Measurements from ENCODE around the gene DUOX2.

Gene DUOX2

DNA sequence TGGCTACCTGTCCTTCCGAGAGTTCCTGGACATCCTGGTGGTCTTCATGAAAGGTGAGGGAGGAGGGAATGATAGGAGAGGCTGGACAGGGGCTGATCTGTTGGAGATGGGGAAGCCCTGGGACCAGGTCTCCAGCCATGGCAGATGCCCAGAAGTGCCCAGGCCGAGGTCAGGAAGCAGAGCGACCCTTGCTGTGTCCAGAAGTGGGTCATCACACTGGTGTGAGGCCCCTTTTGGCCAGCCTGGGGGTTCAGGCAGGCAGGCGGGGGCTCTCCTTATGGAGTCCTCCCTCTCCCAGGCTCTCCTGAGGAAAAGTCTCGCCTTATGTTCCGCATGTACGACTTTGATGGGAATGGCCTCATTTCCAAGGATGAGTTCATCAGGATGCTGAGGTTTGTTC, 33.6 kb upstream of the DUOX2 start:
- H3K4me3 ChIP-seq (ENCODE audit: low read length), result no peak overlapping the region
- no peak for DNase-seq (ENCODE audit: low read depth)
- TF ChIP-seq, protein P1, sequence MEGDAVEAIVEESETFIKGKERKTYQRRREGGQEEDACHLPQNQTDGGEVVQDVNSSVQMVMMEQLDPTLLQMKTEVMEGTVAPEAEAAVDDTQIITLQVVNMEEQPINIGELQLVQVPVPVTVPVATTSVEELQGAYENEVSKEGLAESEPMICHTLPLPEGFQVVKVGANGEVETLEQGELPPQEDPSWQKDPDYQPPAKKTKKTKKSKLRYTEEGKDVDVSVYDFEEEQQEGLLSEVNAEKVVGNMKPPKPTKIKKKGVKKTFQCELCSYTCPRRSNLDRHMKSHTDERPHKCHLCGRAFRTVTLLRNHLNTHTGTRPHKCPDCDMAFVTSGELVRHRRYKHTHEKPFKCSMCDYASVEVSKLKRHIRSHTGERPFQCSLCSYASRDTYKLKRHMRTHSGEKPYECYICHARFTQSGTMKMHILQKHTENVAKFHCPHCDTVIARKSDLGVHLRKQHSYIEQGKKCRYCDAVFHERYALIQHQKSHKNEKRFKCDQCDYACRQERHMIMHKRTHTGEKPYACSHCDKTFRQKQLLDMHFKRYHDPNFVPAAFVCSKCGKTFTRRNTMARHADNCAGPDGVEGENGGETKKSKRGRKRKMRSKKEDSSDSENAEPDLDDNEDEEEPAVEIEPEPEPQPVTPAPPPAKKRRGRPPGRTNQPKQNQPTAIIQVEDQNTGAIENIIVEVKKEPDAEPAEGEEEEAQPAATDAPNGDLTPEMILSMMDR (IDR thresholded peaks at IDR 0.05; ENCODE audit: insufficient read depth, low read depth, low read length, missing control alignments), result no peak

DNA sequence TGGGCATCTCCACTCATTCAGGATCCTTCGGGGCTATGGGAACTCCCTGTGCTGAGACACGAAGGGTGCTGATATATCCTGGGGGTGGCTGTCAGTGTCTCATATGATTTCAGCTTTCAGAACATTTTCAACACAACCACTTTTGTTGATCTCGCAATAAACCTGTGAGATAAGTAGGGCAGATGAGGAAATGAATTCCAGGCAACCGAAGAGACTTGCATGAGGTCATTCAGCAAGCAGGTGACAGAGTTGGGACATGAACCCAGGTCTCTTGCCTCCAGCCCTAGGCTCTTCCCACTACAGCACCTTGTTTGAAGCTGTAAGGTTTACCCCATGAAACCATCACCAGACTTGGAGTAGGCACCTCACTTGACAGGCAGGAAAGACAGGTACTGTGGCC, 32.4 kb upstream of the DUOX2 start:
- H3K4me3 ChIP-seq (ENCODE audit: low read length), result no peak overlapping the region
- TF ChIP-seq, protein P1 (IDR thresholded peaks at IDR 0.05; ENCODE audit: insufficient read depth, low read depth, low read length, missing control alignments), result no peak
- peak; percentile 79 for DNase-seq (ENCODE audit: low read depth)

GRCh38 chr15:45144775-45145174, 30.8 kb upstream of the DUOX2 start:
- TF ChIP-seq, protein P1 (IDR thresholded peaks at IDR 0.05; ENCODE audit: insufficient read depth, low read depth, low read length, missing control alignments), result no peak
- H3K4me3 ChIP-seq (ENCODE audit: low read length), result no peak overlapping the region
- no peak for DNase-seq (ENCODE audit: low read depth)

- TF ChIP-seq, protein P1 (IDR thresholded peaks at IDR 0.05; ENCODE audit: insufficient read depth, low read depth, low read length, missing control alignments), result no peak
- no peak for DNase-seq (ENCODE audit: low read depth)
- no peak overlapping the region for H3K4me3 ChIP-seq (ENCODE audit: low read length)
Observed at GRCh38 chr15:45143946-45144345, 30.0 kb upstream of the DUOX2 start.

DNA sequence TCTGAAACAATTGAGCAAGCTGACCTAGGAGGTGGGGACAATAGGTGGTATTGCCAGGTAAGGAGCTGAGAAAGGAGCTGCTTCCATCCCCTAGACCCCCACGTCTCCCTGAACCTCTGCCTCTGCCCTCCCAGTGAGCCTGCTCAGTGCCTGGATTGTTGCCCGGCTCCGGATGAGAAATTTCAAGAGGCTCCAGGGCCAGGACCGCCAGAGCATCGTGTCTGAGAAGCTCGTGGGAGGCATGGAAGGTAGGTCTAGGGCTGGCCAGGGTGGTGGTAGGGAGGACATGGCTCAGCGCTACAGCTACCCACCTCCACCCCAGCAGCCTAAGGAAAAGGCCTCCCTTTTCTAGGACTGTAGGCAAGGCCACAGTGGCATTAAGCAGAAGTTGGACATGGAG, 29.1 kb upstream of the DUOX2 start:
- no peak for DNase-seq (ENCODE audit: low read depth)
- H3K4me3 ChIP-seq (ENCODE audit: low read length), result no peak overlapping the region
- TF ChIP-seq, protein P1 (IDR thresholded peaks at IDR 0.05; ENCODE audit: insufficient read depth, low read depth, low read length, missing control alignments), result no peak

DNA sequence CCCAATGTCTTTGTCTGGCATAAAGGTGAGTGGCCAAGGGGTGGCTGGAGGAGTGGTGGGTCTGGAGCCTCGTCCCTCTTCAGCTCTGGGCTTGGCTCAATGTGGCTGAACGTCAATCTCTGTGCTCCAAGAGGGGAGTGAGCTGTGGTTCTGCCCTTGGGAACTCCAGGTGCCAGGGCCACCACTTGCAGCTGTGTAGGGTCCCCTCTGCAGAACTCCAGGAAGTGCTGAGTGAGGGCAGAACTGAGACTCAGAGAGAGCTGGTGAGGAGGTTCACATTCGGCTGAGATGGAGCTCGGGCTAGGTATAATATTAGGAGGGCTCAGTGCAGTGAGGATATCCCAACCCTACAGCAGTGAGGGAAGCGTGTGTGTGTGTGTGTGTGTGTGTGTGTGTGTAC, 27.4 kb upstream of the DUOX2 start:
- H3K4me3 ChIP-seq (ENCODE audit: low read length), result no peak overlapping the region
- DNase-seq (ENCODE audit: low read depth), result no peak
- TF ChIP-seq, protein P1 (IDR thresholded peaks at IDR 0.05; ENCODE audit: insufficient read depth, low read depth, low read length, missing control alignments), result no peak

DNA sequence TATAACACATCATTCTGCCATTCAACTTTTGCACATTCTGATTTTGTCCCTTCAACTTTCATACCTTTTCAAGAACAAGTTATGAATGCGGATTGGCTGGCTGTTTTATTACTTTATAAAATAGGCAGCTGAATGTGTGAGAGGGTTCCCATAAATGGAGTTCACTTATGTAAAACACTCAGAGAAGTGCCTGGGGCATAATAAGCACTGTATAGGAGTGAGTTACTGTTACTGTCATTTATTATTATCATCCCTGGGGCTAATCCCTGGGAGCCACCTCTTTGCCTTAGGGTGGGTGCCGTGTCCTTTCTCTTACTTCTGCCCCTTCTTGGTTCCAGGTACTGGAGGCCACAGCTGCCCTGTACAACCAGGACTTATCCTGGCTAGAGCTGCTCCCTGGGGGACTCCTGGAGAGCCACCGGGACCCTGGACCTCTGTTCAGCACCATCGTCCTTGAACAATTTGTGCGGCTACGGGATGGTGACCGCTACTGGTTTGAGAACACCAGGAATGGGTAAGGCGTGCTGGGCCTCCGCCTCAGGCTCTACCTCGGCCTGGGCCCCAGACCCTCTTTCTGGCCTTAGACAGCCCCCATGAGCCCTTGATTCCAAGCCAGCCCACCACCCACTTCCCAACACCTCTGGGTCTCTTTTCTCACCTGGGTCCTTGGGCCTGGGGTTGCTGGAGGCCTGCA, 26.7 kb upstream of the DUOX2 start:
- DNase-seq (ENCODE audit: low read depth), result no peak
- no peak overlapping the region for H3K4me3 ChIP-seq (ENCODE audit: low read length)
- TF ChIP-seq, protein P1 (IDR thresholded peaks at IDR 0.05; ENCODE audit: insufficient read depth, low read depth, low read length, missing control alignments), result no peak
